Esophagus squamous epithelium (tissue), 5 donors: ENCODE data around the gene DGLUCY. TPM values are rescaled to one million over a fixed set of nuclear protein-coding genes. Genes with fewer than 3 reads are reported as not detected.

Experiments used
- DNase-seq: peaks from one replicate; lab custom pipeline; 2025; lab: John Stamatoyannopoulos, UW
- H3K27ac ChIP-seq, 4 donors: fragments of 200-600 bp; sonication (generic); one replicate each; pipeline ENCODE4 v1.5.1; 2016 to 2019; ENCODE audit warnings: mild to moderate bottlenecking in 1 of 4
- H3K27me3 ChIP-seq, 4 donors: fragments of 200-600 bp; sonication (generic); 1 replicate in 3 of 4; 2 replicates in 1 of 4; pipeline versions ENCODE4 v1.5.1 to v1.6.0; 2017 to 2021; ENCODE audit warnings: antibody characterized with exemption in 1 of 4
- H3K36me3 ChIP-seq, 3 donors: fragments of 200-600 bp; sonication (generic); one replicate each; pipeline ENCODE4 v1.5.1; 2016 to 2019
- H3K4me1 ChIP-seq, 3 donors: fragments of 200-600 bp; sonication (generic); one replicate each; pipeline ENCODE4 v1.5.1; 2017 to 2019
- H3K4me3 ChIP-seq, 4 donors: fragments of 200-600 bp; sonication (generic); 1 replicate in 3 of 4; 2 replicates in 1 of 4; pipeline ENCODE4 v1.5.1; 2016 to 2019; ENCODE audit warnings: mild to moderate bottlenecking in 2 of 4, moderate library complexity in 1 of 4
- H3K9me3 ChIP-seq, 3 donors: fragments of 200-600 bp; sonication (generic); one replicate each; pipeline ENCODE4 v1.5.1; 2016 to 2019
- CTCF ChIP-seq, 6 experiments: fragments of 450-650 bp in 4 of 6; fragments of 200-600 bp in 2 of 6; sonication (generic) in 2 of 6; IDR thresholded peaks; one replicate each; pipeline ENCODE4 v1.5.1; 2016 to 2019; ENCODE audit warnings: antibody characterized with exemption in 6 of 6, mild to moderate bottlenecking in 4 of 6, moderate library complexity in 4 of 6
- POLR2A ChIP-seq, 4 donors: fragments of 450-650 bp; IDR thresholded peaks; one replicate each; pipeline ENCODE4 v1.6.1; 2017; ENCODE audit warnings: antibody characterized with exemption in 4 of 4, mild to moderate bottlenecking in 4 of 4, moderate library complexity in 3 of 4
- WGBS, 2 donors: methylation state at CpG; one replicate each; pipeline ENCODE4 v1.1.5; 2018; 5-methylcytosine and 5-hydroxymethylcytosine counted together
- intact Hi-C: fragments of 100-400 bp; cut with DNase I; formaldehyde crosslinking; loops from one replicate; pipeline ENCODE4 v1.15.0; 2022
- total RNA-seq, 4 donors: library from RNA; depleted of rRNA; stranded (reverse); fragments of >200 nt; gene quantifications; one replicate each; pipeline ENCODE4 v1.1.0, GENCODE V29; 2016
- donor health status: DM: yes; HTN: yes; CAD: no.

DGLUCY gene
- total RNA-seq, 4 donors from 2014 or later, result 32.6 to 51.3 (median 38.9) TPM

GRCh38 chr14:91173221-91173670 is 59.4 kb downstream of the DGLUCY start:
- Histone ChIP-seq H3K27me3 (no peaks in the 10 kb centered on the region), H3K4me1 (peaks cover 0 to 45% (median 10%) of the 10 kb centered on the region in 3 donors), H3K36me3 (peaks cover 0 to 87% (median 28%) of the 10 kb centered on the region in 3 donors), H3K4me3 (no peak overlapping the region), H3K27ac (peak overlapping the region in 1 of 4 donors; percentile 5), H3K9me3 (no peaks in the 10 kb centered on the region)
- peak; percentile 8 for DNase-seq
- 42 to 58% methylated on average over 9 to 10 of the region's 10 CpGs for WGBS, 2 donors
- TF ChIP-seq CTCF (IDR thresholded peaks at IDR 0.05), result peak; percentile 78 to 94 (median 85)
- no peak for TF ChIP-seq POLR2A (IDR thresholded peaks at IDR 0.05)
- intact Hi-C loops, result loop anchor here (2.0 to 10.0 kb wide), 2 partner anchors 118 to 270 kb away; no protein-coding TSS in a partner anchor

- DNase-seq, result no peak
- Histone ChIP-seq H3K9me3 (no peaks in the 10 kb centered on the region), H3K27me3 (no peaks in the 10 kb centered on the region), H3K36me3 (peaks cover 0 to 87% (median 24%) of the 10 kb centered on the region in 3 donors), H3K4me3 (no peak overlapping the region), H3K27ac (no peak overlapping the region), H3K4me1 (peaks cover 0 to 45% (median 10%) of the 10 kb centered on the region in 3 donors)
- 74 to 79% methylated on average over 4 of the region's 4 CpGs for WGBS, 2 donors
- TF ChIP-seq CTCF (IDR thresholded peaks at IDR 0.05) (no peak), POLR2A (IDR thresholded peaks at IDR 0.05) (no peak)
- intact Hi-C loops, result loop anchor here (2.0 to 10.0 kb wide), 2 partner anchors 119 to 271 kb away; no protein-coding TSS in a partner anchor
These were observed 60.0 kb downstream of the DGLUCY start for GRCh38 chr14:91173904-91174303.

- Histone ChIP-seq H3K4me1 (peaks cover 0 to 37% (median 5%) of the 10 kb centered on the region in 3 donors), H3K36me3 (peaks cover 0 to 86% (median 24%) of the 10 kb centered on the region in 3 donors), H3K9me3 (no peaks in the 10 kb centered on the region), H3K27ac (no peak overlapping the region), H3K27me3 (no peaks in the 10 kb centered on the region), H3K4me3 (no peak overlapping the region)
- no peak for DNase-seq
- TF ChIP-seq CTCF (IDR thresholded peaks at IDR 0.05), result no peak
- no peak for TF ChIP-seq POLR2A (IDR thresholded peaks at IDR 0.05)
- 90 to 95% methylated on average over 7 to 9 of the region's 10 CpGs for WGBS, 2 donors
- intact Hi-C loops, result loop anchor here (10.0 kb wide), 1 partner anchor 121 kb away; no protein-coding TSS in a partner anchor
These were observed 61.7 kb downstream of the DGLUCY start for GRCh38 chr14:91175291-91176201.

- H3K4me3 ChIP-seq, result no peak overlapping the region
- TF ChIP-seq CTCF (IDR thresholded peaks at IDR 0.05), result peak; percentile 63 to 93 (median 79)
- no peak for TF ChIP-seq POLR2A (IDR thresholded peaks at IDR 0.05)
- H3K4me1 ChIP-seq, result peaks cover 0 to 21% (median 0%) of the 10 kb centered on the region in 3 donors
- H3K9me3 ChIP-seq, result no peaks in the 10 kb centered on the region
- intact Hi-C loops, result loop anchor here (10.0 kb wide), 1 partner anchor 123 kb away; no protein-coding TSS in a partner anchor
- H3K27me3 ChIP-seq, result no peaks in the 10 kb centered on the region
- 53 to 63% methylated on average over 13 to 16 of the region's 16 CpGs for WGBS, 2 donors
- H3K27ac ChIP-seq, result peak overlapping the region in 2 of 4 donors; percentile 23 to 31
- peaks cover 0 to 89% (median 27%) of the 10 kb centered on the region in 3 donors for H3K36me3 ChIP-seq
- DNase-seq, result no peak
These were observed 63.5 kb downstream of the DGLUCY start for GRCh38 chr14:91177073-91178034.
